Prostate gland (tissue), 2 donors: Measurements from ENCODE around the gene COL9A3. TPM values are rescaled to one million over a fixed set of nuclear protein-coding genes. Genes with fewer than 3 reads are reported as not detected.
A peak's percentile ranks its signal among the peaks of the same experiment; 100 is the strongest.

ENCODE experiments used
- DNase-seq: peaks from one replicate; pipeline ENCODE4 v3.0.0-alpha.2; 2019; ENCODE audit warnings: low spot score
- H3K27ac ChIP-seq, 2 donors: fragments of 200-600 bp; sonication (generic); 2 replicates each; pipeline ENCODE4 v1.5.1; 2017 to 2019
- H3K27me3 ChIP-seq: fragments of 200-600 bp; sonication (generic); replicated peaks from 2 replicates; pipeline ENCODE4 v1.5.1; 2019; ENCODE audit not compliant: insufficient read depth
- H3K36me3 ChIP-seq, 2 donors: fragments of 200-600 bp; sonication (generic); 1 replicate in 1 of 2; 2 replicates in 1 of 2; pipeline versions ENCODE4 v1.5.1 to v1.8.1; 2017 to 2019
- H3K4me1 ChIP-seq: fragments of 200-600 bp; sonication (generic); replicated peaks from 2 replicates; pipeline ENCODE4 v1.5.1; 2019
- H3K4me3 ChIP-seq, 2 donors: fragments of 200-600 bp; sonication (generic); 2 replicates each; pipeline ENCODE4 v1.5.1; 2017 to 2019
- H3K9me3 ChIP-seq: fragments of 200-600 bp; sonication (generic); 2 replicates; pipeline ENCODE4 v1.5.1; 2017
- CTCF ChIP-seq, 4 experiments: fragments of 200-600 bp in 2 of 4; fragments of 450-650 bp in 2 of 4; sonication (generic) in 2 of 4; IDR thresholded peaks; 1 replicate in 3 of 4; 2 replicates in 1 of 4; pipeline ENCODE4 v1.5.1; 2016 to 2019; ENCODE audit warnings: antibody characterized with exemption in 4 of 4, mild to moderate bottlenecking in 2 of 4, moderate library complexity in 2 of 4
- POLR2A ChIP-seq: fragments of 450-650 bp; IDR thresholded peaks from one replicate; pipeline ENCODE4 v1.6.1; 2016; ENCODE audit warnings: antibody characterized with exemption, mild to moderate bottlenecking
- POLR2AphosphoS5 ChIP-seq: sonication (generic); formaldehyde crosslinking; IDR thresholded peaks from one replicate; pipeline ENCODE4 v1.6.1; 2017; ENCODE audit warnings: antibody characterized with exemption
- WGBS: methylation state at CpG from one replicate; pipeline ENCODE4 v1.1.5; 2018; 5-methylcytosine and 5-hydroxymethylcytosine counted together
- intact Hi-C: fragments of 100-400 bp; cut with DNase I; formaldehyde crosslinking; loops from one replicate; pipeline ENCODE4 v1.14.2; 2022
- total RNA-seq, 2 donors: library from RNA; depleted of rRNA; stranded (reverse); fragments of >200 nt; gene quantifications; one replicate each; pipeline ENCODE4 v1.1.0, GENCODE V29; 2016

COL9A3 gene
- total RNA-seq, 2 donors from 2014 or later, result 5.8 to 6.5 TPM

- no peak for DNase-seq
- H3K27me3 ChIP-seq, result peaks cover 12% of the 10 kb centered on the region
- no peak overlapping the region for H3K4me3 ChIP-seq
- H3K4me1 ChIP-seq, result peaks cover 6% of the 10 kb centered on the region
- intact Hi-C loops, result no loop called here
- no peaks in the 10 kb centered on the region for H3K9me3 ChIP-seq
- TF ChIP-seq POLR2A (no peak), CTCF (IDR thresholded peaks at IDR 0.05) (no peak), POLR2AphosphoS5 (no peak)
- H3K27ac ChIP-seq, result no peak overlapping the region
- 36% methylated on average over 24 of the region's 24 CpGs for WGBS
- H3K36me3 ChIP-seq, result peaks cover 8% of the 10 kb centered on the region in 2 donors
These were observed 1.5 kb upstream of the COL9A3 start for GRCh38 chr20:62815066-62815991.

DNA sequence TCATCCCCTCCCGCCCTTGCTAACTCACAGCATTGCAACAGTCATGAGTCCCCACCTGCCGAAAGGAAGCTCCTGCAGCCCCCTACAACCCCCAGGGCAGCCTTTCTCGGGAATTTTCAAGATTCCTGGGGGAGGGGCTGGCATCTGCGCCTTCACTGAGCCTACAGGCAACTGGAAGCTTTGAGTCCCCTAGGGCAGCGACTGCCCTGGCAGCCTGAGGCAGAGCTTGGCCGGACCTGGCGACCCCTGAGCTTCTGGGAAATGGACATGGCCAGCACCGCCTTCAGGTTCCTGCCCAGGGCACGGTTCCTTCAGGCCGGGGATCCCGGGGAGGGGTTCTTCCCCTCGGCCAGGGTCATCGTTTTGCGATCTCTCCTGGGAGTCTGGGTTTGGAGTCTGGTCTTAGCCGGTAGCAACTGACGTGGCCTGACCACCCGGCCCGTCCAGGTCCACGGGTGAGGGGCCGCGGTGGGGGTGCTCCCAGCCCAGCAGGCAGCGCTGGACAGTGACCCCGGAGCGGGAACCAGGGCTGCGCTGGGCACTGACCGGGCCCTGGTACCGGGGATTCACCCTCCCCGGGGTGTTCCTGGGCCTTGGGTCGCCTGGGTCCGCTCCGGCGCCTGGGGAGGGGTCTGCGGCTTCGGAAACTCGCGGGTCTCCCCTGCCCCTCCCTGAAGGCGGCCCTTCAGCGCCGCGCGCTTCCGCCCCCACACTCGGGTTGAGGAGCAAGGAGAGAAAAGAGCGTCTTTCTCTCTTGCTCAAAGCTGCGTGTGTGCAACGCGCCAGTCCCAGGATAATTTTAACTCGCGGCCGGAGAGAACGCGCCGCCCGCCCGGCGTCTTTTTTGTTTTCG, 593 bp upstream of the COL9A3 start:
- WGBS, result 3% methylated on average over 51 of the region's 57 CpGs
- no peak for TF ChIP-seq CTCF (IDR thresholded peaks at IDR 0.05)
- no peak for TF ChIP-seq POLR2AphosphoS5
- TF ChIP-seq POLR2A, result no peak
- H3K4me1 ChIP-seq, result peaks cover 6% of the 10 kb centered on the region
- H3K27me3 ChIP-seq, result peaks cover 12% of the 10 kb centered on the region
- intact Hi-C loops, result no loop called here
- H3K36me3 ChIP-seq, result peaks cover 0 to 8% of the 10 kb centered on the region in 2 donors
- no peak overlapping the region for H3K27ac ChIP-seq
- no peak for DNase-seq
- H3K9me3 ChIP-seq, result no peaks in the 10 kb centered on the region
- peak overlapping the region; percentile 17 to 22 for H3K4me3 ChIP-seq

DNA sequence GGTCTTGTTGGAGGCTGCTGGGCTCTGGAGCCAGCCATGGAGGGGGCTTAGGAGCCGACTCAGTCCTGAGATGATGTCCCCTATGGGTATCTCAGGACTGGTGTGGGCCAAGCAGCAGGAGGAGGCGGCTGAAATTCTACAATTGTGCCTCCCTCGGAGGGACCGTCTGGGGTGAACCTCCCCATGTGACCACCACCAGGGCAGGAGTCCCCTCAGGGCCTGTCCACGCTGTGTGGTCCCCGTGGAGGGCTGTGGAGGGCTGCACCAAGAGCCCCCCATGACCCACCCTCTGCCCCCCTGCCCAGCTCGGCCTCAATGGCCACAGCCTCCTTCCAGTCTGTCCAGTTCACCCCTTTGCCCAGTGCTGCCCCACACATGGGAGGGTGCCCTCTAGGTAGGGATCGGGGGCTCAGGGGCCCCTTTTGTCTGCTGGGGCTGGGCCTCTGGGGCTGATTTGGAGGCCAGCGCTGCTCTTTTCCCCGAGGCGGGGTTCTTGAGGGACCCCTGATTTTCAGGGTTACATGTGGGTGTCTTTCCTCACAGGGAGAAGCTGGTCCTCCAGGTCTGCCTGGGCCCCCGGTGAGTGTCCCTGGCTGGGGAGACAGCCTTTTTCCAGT, 1.2 kb downstream of the COL9A3 start:
- peaks cover 12% of the 10 kb centered on the region for H3K27me3 ChIP-seq
- intact Hi-C loops, result no loop called here
- no peak overlapping the region for H3K4me3 ChIP-seq

More for the DNA sequence above, 1.2 kb downstream of the COL9A3 start:
- H3K27ac ChIP-seq, result no peak overlapping the region
- whole genome bisulfite sequencing, result 67% methylated on average over 12 of the region's 12 CpGs
- no peaks in the 10 kb centered on the region for H3K9me3 ChIP-seq
- no peak for TF ChIP-seq POLR2AphosphoS5
- no peak for TF ChIP-seq POLR2A
- TF ChIP-seq CTCF (IDR thresholded peaks at IDR 0.05), result no peak
- no peak for DNase-seq
- no peaks in the 10 kb centered on the region for H3K36me3 ChIP-seq
- peaks cover 6% of the 10 kb centered on the region for H3K4me1 ChIP-seq
